Esophagus squamous epithelium (tissue), 4 donors: ENCODE results near the gene SFRP2.

Experiments used
- POLR2A ChIP-seq, 4 donors: fragments of 450-650 bp; IDR thresholded peaks; one replicate each; pipeline ENCODE4 v1.6.1; 2017; ENCODE audit warnings: antibody characterized with exemption in 4 of 4, mild to moderate bottlenecking in 4 of 4, moderate library complexity in 3 of 4
- TF ChIP-seq, protein P1 (sequence below), 6 experiments: fragments of 450-650 bp in 4 of 6; fragments of 200-600 bp in 2 of 6; sonication (generic) in 2 of 6; IDR thresholded peaks; one replicate each; pipeline ENCODE4 v1.5.1; 2016 to 2019; ENCODE audit warnings: antibody characterized with exemption in 6 of 6, mild to moderate bottlenecking in 4 of 6, moderate library complexity in 4 of 6

DNA sequence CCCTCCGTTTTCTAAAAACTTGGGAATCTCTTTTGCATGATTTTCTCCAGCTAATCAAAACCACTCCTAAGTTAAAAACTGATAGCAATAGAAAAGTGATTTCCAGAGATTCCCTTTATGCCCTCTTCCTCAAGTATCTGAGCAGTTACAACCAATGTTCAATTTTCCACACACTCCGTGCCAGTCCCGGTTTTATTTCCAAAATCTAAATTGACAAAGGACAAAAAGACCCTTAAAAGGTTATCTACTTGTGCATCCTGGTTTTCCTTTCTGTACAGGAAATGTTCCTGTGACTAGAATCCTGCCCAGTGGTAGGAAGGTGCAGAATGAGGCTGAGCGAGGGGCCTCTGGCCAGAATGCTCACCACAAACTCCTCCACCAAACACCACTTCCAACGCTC is 1.3 kb downstream of the SFRP2 start:
- TF ChIP-seq, protein P1, sequence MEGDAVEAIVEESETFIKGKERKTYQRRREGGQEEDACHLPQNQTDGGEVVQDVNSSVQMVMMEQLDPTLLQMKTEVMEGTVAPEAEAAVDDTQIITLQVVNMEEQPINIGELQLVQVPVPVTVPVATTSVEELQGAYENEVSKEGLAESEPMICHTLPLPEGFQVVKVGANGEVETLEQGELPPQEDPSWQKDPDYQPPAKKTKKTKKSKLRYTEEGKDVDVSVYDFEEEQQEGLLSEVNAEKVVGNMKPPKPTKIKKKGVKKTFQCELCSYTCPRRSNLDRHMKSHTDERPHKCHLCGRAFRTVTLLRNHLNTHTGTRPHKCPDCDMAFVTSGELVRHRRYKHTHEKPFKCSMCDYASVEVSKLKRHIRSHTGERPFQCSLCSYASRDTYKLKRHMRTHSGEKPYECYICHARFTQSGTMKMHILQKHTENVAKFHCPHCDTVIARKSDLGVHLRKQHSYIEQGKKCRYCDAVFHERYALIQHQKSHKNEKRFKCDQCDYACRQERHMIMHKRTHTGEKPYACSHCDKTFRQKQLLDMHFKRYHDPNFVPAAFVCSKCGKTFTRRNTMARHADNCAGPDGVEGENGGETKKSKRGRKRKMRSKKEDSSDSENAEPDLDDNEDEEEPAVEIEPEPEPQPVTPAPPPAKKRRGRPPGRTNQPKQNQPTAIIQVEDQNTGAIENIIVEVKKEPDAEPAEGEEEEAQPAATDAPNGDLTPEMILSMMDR (IDR thresholded peaks at IDR 0.05) = no peak
- no peak for TF ChIP-seq POLR2A (IDR thresholded peaks at IDR 0.05)
